GM21786 (cell line): ENCODE data around the gene KHK.

Experiments
- ATAC-seq: cut with Tn5 transposase; IDR thresholded peaks from one replicate; pipeline ENCODE4 v1.9.1; 2021; ENCODE audit not compliant: unreplicated experiment

Gene KHK

DNA sequence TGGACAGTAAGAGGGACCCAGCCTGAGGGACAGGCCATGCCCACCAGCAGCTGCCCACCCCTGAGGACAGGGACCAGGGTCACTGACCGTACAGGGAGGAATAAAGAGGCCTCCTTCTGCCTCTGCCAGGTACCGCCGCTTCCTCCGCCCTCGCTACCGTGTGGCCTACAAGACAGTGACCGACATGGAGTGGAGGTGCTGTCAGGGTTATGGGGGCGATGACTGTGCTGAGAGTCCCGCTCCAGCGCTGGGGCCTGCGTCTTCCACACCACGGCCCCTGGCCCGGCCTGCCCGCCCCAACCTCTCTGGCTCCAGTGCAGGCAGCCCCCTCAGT is 6.0 kb upstream of the KHK start:
- no peak for ATAC-seq

DNA sequence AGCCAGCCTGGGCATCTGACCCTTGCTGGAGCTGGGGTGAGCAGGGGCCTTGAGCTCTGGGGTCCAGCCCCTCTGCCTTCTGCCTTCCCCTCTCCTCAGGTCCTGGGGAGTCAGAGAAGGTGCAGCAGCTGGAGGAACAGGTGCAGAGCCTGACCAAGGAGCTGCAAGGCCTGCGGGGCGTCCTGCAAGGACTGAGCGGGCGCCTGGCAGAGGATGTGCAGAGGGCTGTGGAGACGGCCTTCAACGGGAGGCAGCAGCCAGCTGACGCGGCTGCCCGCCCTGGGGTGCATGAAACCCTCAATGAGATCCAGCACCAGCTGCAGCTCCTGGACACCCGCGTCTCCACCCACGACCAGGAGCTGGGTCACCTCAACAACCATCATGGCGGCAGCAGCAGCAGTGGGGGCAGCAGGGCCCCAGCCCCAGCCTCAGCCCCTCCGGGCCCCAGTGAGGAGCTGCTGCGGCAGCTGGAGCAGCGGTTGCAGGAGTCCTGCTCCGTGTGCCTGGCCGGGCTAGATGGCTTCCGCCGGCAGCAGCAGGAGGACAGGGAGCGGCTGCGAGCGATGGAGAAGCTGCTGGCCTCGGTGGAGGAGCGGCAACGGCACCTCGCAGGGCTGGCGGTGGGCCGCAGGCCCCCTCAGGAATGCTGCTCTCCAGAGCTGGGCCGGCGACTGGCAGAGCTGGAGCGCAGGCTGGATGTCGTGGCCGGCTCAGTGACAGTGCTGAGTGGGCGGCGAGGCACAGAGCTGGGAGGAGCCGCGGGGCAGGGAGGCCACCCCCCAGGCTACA is 4.4 kb upstream of the KHK start:
- ATAC-seq: no peak

DNA sequence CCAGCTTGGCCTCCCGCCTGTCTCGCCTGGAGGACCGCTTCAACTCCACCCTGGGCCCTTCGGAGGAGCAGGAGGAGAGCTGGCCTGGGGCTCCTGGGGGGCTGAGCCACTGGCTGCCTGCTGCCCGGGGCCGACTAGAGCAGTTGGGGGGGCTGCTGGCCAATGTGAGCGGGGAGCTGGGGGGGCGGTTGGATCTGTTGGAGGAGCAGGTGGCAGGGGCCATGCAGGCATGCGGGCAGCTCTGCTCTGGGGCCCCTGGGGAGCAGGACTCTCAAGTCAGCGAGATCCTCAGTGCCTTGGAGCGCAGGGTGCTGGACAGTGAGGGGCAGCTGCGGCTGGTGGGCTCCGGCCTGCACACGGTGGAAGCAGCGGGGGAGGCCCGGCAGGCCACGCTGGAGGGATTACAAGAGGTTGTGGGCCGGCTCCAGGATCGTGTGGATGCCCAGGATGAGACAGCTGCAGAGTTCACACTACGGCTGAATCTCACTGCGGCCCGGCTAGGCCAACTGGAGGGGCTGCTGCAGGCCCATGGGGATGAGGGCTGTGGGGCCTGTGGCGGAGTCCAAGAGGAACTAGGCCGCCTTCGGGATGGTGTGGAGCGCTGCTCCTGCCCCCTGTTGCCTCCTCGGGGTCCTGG is 3.7 kb upstream of the KHK start:
- no peak for ATAC-seq

DNA sequence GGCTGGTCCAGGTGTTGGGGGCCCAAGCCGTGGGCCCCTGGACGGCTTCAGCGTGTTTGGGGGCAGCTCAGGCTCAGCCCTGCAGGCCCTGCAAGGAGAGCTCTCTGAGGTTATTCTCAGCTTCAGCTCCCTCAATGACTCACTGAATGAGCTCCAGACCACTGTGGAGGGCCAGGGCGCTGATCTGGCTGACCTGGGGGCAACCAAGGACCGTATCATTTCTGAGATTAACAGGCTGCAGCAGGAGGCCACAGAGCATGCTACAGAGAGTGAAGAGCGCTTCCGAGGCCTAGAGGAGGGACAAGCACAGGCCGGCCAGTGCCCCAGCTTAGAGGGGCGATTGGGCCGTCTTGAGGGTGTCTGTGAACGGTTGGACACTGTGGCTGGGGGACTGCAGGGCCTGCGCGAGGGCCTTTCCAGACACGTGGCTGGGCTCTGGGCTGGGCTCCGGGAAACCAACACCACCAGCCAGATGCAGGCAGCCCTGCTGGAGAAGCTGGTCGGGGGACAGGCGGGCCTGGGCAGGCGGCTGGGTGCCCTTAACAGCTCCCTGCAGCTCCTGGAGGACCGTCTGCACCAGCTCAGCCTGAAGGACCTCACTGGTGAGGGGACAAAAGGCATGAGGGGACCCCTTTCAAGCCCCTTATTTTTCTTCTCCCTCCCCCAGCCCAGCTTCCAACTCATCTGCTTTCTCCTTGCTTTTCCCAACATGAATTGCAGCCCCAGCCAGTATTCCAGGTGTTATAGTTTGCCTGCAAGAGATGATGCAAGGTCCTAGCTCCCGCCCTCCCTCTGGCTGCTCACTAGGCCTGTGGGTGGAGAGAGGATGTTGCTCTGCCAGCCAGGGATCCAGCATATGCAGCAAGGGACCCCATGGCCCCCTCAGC is 2.9 kb upstream of the KHK start:
- no peak for ATAC-seq

DNA sequence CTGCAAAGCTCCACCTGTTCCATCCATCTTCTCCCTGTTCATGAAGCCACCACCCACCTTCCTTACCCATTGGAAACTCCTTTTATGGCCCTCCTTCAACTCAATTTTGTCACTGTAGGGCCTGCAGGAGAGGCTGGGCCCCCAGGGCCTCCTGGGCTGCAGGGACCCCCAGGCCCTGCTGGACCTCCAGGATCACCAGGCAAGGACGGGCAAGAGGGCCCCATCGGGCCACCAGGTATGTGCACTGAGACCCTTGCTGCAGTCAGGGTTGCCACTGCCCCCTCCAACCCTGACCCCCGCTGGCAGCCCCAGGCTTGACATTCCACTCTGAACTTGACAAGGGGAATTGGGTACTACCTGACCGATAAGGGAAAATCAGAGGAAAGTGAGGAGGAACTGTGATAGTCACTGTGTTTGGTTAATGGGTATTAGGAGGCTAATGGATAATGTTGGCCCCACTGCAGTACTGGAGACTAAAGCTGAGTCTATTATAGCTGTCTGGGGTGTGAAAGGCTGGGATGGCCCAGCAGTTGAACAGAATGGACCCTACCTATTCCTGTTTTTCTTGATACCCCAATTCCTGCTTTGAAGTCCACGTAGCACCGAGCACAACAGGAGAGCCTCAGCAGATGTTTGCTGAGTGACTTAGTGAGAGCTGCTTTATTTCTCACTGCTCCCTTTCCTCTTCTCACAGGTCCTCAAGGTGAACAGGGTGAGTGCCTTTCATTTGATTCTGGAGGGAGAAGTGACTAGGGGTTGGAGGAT is 2.1 kb upstream of the KHK start:
- no peak for ATAC-seq

DNA sequence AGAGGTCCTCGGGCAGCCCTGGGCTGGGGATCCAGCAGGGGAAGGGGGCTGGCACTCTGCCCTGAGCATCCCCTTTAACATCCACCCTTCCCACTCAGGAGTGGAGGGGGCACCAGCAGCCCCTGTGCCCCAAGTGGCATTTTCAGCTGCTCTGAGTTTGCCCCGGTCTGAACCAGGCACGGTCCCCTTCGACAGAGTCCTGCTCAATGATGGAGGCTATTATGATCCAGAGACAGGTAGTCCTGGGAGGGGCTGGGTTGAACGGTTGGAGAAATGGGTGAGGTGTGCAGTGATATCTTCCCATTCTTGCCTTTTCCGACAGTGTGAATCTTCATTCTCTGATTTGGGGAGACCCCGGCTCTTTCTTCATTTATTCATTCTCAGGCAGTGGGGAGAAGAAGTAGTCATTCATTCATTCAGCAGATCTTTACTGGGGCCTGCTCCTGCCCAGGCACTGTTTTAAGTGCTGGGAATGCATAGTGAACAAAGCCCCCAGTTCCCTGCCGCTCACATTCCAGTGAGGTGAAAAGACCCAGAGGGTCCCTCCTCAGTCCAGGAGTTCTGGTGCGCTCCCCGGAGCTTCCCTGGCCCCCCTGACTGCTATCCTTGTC is 1.4 kb upstream of the KHK start:
- ATAC-seq: no peak

DNA sequence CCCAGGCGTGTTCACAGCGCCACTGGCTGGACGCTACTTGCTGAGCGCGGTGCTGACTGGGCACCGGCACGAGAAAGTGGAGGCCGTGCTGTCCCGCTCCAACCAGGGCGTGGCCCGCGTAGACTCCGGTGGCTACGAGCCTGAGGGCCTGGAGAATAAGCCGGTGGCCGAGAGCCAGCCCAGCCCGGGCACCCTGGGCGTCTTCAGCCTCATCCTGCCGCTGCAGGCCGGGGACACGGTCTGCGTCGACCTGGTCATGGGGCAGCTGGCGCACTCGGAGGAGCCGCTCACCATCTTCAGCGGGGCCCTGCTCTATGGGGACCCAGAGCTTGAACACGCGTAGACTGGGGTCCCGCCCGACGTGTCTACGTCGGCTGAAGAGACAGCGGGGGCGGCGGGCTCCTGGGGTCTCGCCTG is 891 bp upstream of the KHK start:
- peak; percentile 10 for ATAC-seq

DNA sequence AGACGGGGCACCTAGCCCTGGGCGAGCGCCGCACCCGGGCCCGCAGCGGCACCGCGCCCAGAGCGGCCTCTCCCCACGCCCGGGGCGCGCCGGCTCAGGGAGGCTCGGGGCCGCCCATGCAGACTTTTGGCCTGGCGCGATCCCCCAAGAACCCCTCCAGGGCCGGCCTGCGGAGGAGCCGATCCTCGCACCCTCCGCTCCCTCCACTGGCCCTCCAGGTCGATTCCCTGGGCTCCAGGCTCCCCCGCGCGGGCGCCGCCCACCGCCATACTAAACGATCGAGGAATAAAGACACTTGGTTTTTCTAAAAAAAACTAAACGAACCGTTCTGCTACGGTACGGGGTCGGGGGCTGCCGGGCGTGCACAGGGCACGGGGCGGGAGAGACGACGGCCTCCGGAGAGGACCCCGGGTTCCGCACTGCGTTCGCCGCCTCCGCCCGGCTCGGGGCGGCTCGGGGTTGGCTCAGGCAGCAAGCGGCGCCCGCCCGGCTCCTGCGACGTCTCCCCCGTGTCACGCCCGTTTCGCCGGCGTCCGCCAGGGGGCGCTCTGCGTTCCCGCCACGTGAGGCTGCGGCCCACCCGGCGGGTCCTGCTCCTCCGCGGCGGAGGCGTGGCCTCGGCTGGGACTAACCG is 365 bp upstream of the KHK start:
- peak; percentile 75 for ATAC-seq

DNA sequence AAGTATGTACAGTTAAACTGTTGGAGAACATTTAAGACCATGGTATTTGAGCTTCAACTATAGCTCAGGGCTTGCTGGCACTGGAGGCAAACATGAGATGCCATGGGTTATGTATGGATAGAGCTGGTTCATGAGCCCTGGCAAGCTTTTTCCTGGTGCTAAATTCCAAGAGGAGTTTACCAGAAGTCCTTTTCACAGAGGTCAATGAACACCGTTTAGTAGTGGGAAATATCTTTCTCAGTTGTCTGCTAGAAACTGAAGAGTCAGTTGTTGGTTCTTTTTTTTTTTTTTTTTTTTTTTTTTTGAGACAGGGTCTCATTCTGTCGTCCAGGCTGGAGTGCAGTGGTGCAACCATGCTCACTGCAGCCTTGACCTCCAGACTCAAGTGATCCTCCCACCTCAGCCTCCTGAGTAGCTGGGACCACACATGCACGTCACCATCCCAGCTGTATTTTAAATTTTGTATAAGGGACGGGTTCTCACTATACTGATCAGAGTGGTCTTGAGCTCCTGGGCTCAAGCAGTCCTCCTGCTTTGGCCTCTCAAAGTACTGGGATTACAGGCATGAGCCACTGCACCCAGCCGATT is 1.3 kb downstream of the KHK start:
- ATAC-seq: no peak

DNA sequence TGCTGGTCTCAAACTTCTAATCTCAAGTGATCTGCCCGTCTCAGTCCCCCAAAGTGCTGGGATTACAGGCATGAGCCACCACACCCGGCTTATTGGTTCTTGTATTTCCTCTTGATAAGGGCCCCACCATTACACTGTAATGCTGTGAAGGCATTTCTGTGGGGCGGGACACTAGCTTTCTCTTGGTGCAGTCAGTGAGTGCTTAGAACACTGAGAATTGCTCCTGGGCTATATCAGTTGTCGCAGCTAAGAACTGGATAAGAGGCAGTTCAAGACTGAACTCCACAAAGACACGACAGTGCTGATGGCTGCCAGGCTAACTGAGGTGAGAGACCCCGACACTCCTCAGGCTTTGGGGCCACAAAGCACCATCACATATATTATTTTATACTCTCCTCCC is 2.1 kb downstream of the KHK start:
- ATAC-seq: no peak

DNA sequence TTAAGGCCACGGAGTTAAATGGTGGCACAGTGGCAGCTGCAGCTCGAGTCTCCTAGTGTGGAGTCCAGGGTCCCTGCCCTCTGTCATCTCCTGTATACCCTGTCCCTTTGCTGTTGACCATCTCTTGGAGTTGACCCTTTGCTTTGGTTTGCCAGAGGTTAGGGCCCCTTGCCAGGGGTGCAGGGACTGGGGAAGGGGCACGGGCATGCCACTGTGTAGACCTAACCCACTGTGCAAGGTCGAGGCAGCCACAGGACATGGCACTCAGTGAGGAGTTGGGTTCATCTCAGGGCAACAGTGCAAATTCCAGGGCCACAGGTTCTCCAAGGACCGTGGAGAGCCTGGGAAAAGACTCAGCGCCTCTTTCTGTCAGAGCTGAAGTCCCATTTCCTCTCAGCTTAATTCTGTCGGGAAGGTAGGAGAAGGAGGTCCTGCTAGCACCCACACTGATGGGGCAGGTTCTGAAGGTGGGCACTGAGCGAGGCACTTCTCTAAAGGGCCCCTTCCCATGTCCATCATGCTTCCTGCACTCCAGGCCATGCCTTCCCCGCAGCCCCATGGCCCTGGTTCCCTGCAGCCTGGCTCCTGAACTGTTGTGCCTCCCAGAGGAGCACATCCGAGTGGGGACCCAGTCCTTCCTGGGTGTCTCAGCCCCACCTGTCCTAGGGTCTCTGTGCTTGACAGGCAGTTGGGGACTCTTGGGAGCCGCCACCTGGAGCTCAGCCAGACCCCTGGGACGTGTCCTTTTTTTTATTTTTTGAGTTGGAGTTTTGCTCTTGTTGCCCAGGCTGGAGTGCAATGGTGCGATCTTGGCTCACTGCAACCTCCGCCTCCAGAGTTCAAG is 2.8 kb downstream of the KHK start:
- no peak for ATAC-seq

DNA sequence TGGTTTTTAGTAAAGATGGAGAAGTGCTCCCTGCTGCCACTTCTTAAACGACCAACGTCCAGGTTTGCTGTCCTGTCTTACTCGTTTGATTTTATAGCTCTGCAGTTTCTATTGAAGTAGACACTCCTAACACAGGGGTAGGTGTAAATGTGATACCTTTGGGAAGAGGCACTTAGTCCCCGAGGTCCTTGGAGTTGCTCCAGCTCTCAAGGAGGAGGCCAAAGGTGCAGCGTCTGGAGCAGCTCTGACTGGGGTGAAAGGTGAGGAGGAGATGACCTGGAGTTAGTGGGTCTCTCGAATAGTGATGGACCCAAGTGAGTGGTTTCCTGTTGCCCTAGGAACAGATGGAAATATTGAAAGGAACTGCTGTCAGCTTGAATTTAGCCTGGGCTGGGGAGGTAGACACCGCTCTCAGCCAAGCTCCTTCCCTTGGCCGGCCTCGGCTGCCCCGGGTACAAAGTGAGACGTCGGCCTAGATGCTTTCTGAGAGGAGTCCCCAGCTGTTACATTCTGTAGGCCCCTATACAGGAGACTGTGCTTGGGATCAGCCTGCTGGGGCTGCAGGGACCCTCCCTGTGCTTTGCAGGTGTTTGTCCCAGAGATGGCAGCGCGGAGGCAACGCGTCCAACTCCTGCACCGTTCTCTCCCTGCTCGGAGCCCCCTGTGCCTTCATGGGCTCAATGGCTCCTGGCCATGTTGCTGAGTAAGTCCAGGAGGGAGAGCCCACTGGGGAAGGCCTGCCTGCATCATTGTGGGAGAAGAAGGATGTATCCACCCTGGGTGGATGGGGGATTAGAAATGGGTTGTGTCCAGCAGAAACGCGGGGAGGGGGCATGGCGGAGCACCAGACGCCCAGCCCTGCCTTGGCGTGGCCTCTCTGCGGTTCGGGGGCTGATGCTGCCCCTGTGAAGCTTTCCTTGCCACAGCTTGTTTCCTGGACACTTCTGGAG is 5.4 kb downstream of the KHK start:
- ATAC-seq: no peak

DNA sequence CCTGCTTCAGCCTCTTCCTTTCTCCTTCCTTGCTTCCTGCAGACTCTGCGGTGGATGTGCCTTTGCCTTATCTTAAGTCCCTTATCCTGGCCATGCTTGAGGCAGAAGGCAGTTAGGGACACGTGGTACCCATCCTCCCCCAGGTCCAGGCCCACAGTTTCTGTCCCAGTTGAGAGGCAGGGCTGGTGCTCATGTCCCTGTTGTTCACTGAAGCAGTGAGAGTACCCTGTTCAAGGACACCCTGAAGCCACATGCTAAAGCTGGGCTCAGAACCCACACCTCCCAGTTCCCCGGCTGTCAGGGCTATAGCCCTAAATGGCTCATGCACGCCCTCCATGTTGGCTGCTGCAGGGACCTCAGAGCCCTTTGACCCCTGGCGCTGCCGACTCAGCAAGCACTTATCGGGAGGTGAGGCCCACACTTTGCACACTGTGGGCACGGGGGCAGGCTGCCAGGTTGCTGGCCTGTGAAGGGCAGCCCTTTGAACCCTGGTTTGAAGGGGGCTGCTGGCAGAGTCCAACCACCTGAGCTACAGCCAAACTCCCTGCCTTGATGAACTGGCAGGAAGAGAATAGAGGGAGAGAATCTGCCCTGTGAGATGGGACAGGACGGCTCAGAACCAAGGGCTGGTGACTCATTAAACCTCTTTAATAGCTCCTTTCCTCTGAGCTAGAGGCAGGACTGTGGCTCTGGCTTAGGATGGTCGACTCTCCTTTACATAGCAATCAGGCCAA is 6.3 kb downstream of the KHK start:
- no peak for ATAC-seq

DNA sequence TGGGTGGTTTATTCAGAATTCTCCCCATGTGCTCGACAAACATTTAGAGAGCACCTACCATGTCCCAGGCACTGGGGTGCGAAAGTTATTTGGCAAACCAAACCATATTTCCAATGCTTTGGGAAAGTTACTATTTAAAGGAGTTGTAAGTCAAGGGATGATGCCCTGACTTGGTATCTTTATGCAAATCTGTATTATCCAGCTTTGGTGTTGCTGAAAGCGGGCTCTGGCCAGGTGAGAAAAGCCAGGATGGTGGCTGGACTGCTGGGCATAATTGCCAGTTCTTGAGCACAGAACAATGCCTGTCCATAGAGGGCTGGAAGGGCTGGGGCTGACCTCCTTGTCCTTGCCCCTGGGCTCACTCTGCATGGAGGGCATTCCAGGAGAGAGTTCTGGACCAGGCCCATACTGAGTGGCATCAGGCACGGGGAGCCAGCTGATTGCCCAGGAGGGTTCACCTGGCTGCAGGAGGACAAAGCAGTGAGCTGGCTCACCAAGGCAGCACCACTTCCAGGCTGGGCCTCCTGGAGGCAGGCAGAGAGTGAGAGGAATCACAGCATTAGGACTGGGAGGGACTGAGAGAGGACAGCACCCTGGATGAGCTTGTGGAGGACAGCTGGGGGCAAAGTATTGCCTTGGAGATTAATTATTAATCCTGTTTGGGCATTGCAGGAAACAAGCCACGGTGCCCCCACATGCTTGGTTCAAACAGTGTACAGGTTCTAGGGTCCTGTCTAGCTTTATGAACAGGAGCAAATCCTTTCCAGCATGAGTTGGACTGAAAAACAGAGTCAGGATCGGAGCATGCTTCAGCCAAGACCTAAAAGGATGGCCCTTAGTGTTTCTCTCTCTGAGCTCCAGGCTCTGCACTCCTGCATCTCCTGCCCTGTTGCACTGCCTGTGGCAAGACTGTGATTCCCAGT is 7.1 kb downstream of the KHK start:
- ATAC-seq: no peak

DNA sequence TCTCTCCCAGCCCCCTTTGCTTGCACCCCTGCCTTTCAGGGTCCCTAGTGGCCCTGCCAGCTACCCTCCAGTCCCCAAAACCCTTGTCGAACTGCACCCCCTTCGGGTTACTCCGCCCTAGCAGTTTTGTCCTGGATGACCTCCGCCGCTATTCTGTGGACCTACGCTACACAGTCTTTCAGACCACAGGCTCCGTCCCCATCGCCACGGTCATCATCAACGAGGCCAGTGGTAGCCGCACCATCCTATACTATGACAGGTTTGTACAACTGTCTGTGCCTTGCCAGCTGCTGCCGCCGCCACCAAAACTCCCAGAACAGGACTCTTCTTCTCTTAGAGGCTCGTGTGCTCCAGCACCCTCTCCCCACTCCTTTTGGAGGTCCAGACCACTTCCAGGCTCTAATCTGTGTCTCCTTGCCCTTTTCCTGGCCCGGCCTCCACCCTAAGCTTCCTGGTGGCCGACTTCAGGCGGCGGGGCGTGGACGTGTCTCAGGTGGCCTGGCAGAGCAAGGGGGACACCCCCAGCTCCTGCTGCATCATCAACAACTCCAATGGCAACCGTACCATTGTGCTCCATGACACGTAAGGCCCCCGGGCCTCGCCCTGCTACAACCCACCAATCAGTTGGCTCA is 7.9 kb downstream of the KHK start:
- ATAC-seq: no peak

DNA sequence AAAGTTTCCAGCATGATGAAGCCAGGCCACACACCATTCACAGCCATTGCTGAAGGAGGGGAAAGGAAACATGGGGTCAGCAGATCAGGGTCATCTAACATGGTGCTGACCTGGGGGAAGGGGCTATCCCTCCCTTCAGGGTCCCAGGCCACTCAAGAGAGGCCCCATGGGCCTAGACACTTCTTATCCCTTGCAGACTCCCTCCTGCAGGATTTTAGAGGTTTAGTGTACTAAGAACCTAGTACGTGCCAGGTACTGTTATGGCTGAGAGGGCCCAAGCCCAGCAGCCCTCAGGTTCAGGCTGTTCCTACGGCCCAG is 8.8 kb downstream of the KHK start:
- ATAC-seq: no peak
